Activated CD4-positive, alpha-beta T cell treated with anti-CD3 and anti-CD28 coated beads, Interleukin-2, amount 10 ng/mL, durations not matched to agents 7 days and 5 days (primary cell): ENCODE data around the gene STK38L. TPM values are rescaled to one million over a fixed set of nuclear protein-coding genes. Genes with fewer than 3 reads are reported as not detected.
A peak's percentile ranks its signal among the peaks of the same experiment; 100 is the strongest.

Experiments used
- CTCF ChIA-PET: fragments of 350-600 bp; sonication (Branson Sonifier 250); formaldehyde crosslinking; loops from one replicate; lab custom pipeline; 2021; ENCODE audit warnings: antibody characterized with exemption; lab: Charles Lee
- POLR2A ChIA-PET: fragments of 350-600 bp; sonication (Branson Sonifier 250); formaldehyde crosslinking; loops from one replicate; lab custom pipeline; 2021; ENCODE audit warnings: antibody characterized with exemption; lab: Charles Lee
- DNase-seq: peaks from one replicate; pipeline ENCODE4 v3.0.0-alpha.2; 2020
- H3K27ac Mint-ChIP-seq: one replicate; pipeline ENCODE4 v1.8.0; 2021; ENCODE audit warnings: mild to moderate bottlenecking, moderate library complexity, mixed read lengths
- H3K27me3 Mint-ChIP-seq: one replicate; pipeline ENCODE4 v1.8.0; 2021; ENCODE audit warnings: mixed read lengths
- H3K36me3 Mint-ChIP-seq: one replicate; pipeline ENCODE4 v1.8.0; 2021; ENCODE audit warnings: low read depth, mixed read lengths
- H3K4me1 Mint-ChIP-seq: one replicate; pipeline ENCODE4 v1.8.0; 2021; ENCODE audit warnings: mixed read lengths
- H3K4me3 Mint-ChIP-seq: one replicate; pipeline ENCODE4 v1.8.0; 2021; ENCODE audit warnings: mild to moderate bottlenecking, moderate library complexity, mixed read lengths
- H3K9me3 Mint-ChIP-seq: one replicate; pipeline ENCODE4 v1.8.0; 2021; ENCODE audit warnings: mixed read lengths
- total RNA-seq, 2 experiments: library from RNA; stranded (reverse); gene quantifications; one replicate each; pipeline ENCODE4 v1.2.3, GENCODE V29; 2021

The STK38L gene
- total RNA-seq, 2 experiments from 2014 or later, result 18.2 to 20.4 TPM

DNA sequence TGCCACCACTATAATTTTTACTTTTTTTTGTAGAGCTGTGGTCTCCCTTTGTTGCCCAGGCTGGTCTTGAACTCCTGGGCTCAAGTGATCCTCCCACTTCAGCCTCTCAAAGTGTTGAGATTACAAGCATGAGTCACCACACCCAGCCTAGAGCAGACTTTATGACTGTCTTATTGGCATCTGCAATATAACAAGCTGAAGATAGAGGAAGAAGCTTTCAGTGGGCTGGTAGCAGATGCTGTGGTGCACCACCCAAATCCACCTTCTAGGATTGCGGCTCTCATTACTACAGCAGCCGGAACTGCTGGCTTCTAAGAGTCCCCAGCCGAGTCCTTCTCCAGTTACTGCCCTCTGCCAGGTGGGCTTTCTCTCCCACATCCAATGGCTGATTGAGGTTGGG, 7.6 kb upstream of the STK38L start:
- DNase-seq, result no peak
- Mint-ChIP-seq H3K9me3 (no peaks in the 10 kb centered on the region), H3K36me3 (no peaks in the 10 kb centered on the region), H3K4me3 (no peak overlapping the region), H3K27me3 (peaks cover 5% of the 10 kb centered on the region), H3K4me1 (peaks cover 26% of the 10 kb centered on the region), H3K27ac (no peak overlapping the region)
- ChIA-PET CTCF (interaction anchor here (1.0 kb wide), 2 partner anchors 15 to 16 kb away, joined by 3 read pairs; no protein-coding TSS in a partner anchor), POLR2A (no interaction called here)

DNA sequence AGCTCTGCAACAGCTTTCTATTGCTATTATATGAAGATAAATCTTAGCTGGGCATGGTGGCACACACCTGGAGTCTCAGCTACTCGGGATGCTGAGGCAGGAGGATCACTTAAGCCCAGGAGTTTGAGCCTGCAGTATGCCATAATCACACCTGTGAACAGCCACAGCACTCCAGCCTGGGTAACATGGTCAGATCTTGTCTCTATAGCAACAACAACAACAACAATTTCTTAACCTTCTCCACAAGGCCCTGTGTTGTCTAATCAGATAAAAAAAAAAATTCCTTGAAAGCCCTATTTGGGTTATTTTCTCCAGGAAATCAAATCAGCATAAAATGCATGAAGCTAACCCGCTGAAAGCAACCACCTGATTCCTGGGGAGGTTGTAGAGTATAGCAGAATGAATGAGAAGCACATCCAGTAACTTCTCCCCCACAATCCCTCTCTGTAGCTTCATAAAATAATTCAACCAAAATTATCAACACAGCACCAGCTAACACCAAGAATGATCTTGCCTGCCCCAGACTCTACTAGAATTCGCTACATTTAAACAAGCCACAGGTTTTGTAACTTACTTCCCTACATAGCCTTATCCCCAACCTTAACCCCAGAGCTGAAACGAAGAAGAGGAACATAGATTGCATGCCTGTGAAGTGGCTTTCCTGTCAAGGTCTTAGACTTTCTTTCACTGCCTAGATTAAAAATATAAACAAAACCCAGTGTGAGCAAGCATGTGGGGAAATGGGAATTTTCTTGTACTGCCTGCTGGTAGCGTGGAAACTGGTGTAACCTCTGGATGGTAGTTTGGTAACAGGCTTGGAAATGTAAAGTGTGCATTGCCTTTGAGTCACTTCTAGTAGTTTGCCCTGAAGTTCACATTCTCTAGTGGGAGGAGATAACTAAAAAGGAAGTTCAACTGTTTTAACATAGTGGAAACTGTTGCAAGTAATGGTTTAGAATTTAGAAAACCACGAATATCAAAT, 6.0 kb upstream of the STK38L start:
- Mint-ChIP-seq H3K4me3 (peak overlapping the region; percentile 4), H3K9me3 (no peaks in the 10 kb centered on the region), H3K27ac (peak overlapping the region; percentile 70), H3K27me3 (no peaks in the 10 kb centered on the region), H3K4me1 (peaks cover 26% of the 10 kb centered on the region), H3K36me3 (no peaks in the 10 kb centered on the region)
- ChIA-PET POLR2A (no interaction called here), CTCF (interaction anchor here (0.6 to 1.4 kb wide), 4 partner anchors 18 to 60 kb away, joined by 3 to 4 read pairs (median 4); no protein-coding TSS in a partner anchor)
- peak; percentile 12 for DNase-seq

DNA sequence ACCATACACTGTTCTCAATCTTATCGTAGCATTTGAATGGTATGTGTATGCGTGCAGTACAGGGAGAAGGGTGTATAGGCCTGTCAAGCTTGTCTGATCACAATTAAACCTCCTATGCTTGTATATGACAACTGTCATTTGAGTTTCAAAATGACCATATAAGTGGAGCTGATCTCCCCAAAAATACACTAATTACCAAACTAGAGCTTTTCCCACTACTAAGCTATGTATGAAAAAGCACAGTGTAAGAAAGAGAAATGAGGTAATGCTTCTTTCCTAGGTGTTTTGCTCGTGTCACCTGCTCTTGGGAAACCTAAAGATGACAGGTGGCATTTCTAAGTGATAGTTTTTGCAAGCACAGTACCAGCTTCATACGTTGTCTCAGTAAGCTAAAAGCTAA, 1.1 kb upstream of the STK38L start:
- no peak for DNase-seq
- Mint-ChIP-seq H3K9me3 (peaks cover 6% of the 10 kb centered on the region), H3K4me3 (peak overlapping the region; percentile 98), H3K36me3 (peaks cover 10% of the 10 kb centered on the region), H3K27ac (peak overlapping the region; percentile 94), H3K27me3 (no peaks in the 10 kb centered on the region), H3K4me1 (peaks cover 45% of the 10 kb centered on the region)
- CTCF ChIA-PET, result interaction anchor here (0.9 to 1.4 kb wide), 5 partner anchors 9 to 64 kb away, joined by 3 to 5 read pairs (median 3); no protein-coding TSS in a partner anchor
- POLR2A ChIA-PET, result no interaction called here

DNA sequence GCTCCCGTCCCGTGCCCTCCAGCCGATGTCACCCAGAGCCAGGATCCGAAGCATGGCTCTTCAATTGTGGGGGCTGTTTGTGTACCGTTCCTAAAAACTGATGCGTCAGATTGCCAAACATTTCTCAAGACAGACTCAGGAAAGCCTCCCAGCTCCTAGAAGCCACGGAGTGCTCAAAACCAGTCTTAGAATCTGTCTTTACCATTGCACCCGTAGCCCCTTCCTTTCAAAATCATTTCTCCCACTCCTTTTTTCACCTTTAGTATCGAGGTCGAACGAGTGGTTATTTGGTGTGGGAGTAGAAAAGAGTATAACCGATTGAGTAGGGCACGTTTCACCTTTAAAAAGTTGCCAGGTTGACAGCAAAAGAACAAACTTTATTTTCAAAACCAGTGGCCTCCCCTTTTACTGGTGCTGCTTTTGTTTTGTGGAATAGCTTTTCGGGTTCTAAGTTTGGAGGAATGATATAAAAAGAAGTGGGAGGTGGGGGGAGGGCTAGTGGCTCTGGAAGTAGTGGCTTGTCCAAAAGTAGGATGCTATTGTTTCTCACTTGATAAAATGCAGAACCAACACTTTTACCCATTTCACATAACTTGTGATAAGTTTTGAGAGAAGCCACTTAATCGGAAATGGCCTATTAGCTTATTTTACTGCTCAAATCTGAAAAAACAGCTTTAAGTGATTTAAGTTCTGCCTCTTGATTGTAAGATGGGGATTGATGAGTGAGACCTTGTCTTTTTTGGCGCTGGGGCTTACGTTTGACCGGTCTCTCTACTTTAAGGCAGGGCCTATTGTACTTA, 803 bp downstream of the STK38L start:
- Mint-ChIP-seq H3K4me1 (peaks cover 31% of the 10 kb centered on the region), H3K4me3 (peak overlapping the region; percentile 98), H3K27me3 (no peaks in the 10 kb centered on the region), H3K36me3 (peaks cover 13% of the 10 kb centered on the region), H3K9me3 (peaks cover 6% of the 10 kb centered on the region), H3K27ac (peak overlapping the region; percentile 94)
- ChIA-PET POLR2A (no interaction called here), CTCF (interaction anchor here (0.6 to 1.3 kb wide), 4 partner anchors 10 to 35 kb away, joined by 3 to 5 read pairs (median 4); no protein-coding TSS in a partner anchor)
- no peak for DNase-seq

DNA sequence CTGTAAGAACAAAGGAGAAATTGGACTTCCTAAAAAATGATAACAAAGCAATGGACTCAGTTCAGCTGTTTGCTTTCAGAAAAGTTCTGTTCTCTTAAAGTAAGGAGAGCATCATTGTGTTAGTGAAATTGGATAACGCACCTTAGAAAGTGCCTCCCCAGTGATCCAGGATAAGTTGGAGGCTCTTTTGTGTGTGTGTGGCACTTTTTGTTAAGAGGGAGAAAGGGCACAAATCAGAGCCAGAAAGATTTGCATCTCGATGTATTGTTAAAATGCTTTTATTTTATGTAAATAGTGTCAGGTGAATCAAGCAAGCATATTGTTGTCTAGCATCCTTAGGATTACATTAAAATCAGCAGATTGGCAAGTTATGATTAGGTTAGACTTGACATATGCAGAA, 2.1 kb downstream of the STK38L start:
- peak overlapping the region; percentile 56 for H3K4me3 Mint-ChIP-seq

DNA sequence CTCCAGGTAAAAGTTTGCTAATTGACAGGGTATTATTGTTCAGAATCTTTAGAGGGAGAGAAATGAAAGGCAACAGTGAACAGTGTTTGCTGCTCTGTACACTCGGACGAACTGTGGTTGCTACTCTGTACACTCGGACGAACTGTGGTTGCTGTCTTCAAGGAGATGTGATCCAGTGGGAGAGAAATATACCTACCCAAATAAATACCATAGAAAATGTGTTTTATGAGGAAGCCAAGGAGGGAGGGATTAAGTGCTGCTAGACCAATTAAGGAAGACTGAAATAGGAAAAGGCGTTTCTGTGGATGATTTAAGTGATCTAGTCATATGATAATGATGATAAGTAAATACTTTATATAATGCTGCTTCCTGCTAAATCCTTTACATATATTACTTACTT, 2.7 kb downstream of the STK38L start:
- Mint-ChIP-seq H3K4me3 (no peak overlapping the region), H3K36me3 (peaks cover 13% of the 10 kb centered on the region), H3K9me3 (peaks cover 6% of the 10 kb centered on the region), H3K27me3 (no peaks in the 10 kb centered on the region), H3K27ac (no peak overlapping the region), H3K4me1 (peaks cover 31% of the 10 kb centered on the region)
- POLR2A ChIA-PET, result no interaction called here
- no peak for DNase-seq
- CTCF ChIA-PET, result no interaction called here

More for the DNA sequence above, 2.1 kb downstream of the STK38L start:
- ChIA-PET CTCF (no interaction called here), POLR2A (no interaction called here)
- peaks cover 6% of the 10 kb centered on the region for H3K9me3 Mint-ChIP-seq
- peak overlapping the region; percentile 58 for H3K27ac Mint-ChIP-seq
- peaks cover 31% of the 10 kb centered on the region for H3K4me1 Mint-ChIP-seq
- H3K27me3 Mint-ChIP-seq, result no peaks in the 10 kb centered on the region
- no peak for DNase-seq
- peaks cover 13% of the 10 kb centered on the region for H3K36me3 Mint-ChIP-seq

DNA sequence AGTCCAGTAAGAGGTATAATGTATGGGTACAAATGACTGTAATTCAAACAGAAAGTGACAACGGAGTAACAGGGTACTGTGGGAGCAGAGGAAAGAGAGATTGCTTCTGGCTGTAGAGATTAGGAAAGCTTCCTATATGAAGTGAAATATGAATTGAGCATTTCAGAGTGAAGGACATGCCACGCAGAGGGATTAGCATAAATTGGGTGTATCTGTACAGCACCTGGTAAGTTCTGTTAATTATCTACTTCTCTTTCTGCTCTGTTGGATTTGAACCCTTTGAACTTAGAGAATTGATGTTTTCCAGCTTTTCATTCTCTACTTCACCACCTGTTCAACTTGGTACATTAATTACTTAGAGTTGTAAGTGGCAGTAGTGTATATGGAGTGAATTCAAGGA, 8.8 kb downstream of the STK38L start:
- Mint-ChIP-seq H3K4me3 (no peak overlapping the region), H3K4me1 (peaks cover 3% of the 10 kb centered on the region), H3K9me3 (no peaks in the 10 kb centered on the region), H3K36me3 (peaks cover 9% of the 10 kb centered on the region), H3K27me3 (no peaks in the 10 kb centered on the region), H3K27ac (no peak overlapping the region)
- CTCF ChIA-PET, result interaction anchor here (1.0 to 1.2 kb wide), 3 partner anchors 10 to 32 kb away, joined by 3 read pairs; no protein-coding TSS in a partner anchor
- no peak for DNase-seq
- POLR2A ChIA-PET, result no interaction called here

DNA sequence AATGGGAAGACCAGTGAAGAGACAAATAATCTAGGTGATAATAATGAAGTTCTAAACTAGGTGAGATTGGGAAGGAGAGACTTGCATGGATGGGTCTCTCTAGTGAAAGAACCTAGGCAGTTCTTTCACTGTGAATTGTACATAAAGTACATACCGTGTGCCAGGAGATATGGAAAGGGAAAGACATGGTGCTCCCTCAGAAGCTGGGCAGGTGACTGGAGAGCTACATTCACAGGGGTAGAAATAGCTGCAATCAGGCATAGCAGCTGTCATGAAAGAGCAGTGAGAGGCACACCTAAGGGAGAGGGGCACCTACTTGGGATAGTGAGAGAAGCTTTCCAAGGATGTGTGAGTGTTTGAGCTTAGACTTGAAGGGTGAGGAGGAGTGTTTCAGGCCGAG, 9.3 kb downstream of the STK38L start:
- no peak overlapping the region for H3K4me3 Mint-ChIP-seq
- DNase-seq, result no peak
- no peaks in the 10 kb centered on the region for H3K9me3 Mint-ChIP-seq
- H3K27me3 Mint-ChIP-seq, result no peaks in the 10 kb centered on the region
- no peak overlapping the region for H3K27ac Mint-ChIP-seq
- ChIA-PET CTCF (interaction anchor here (1.0 to 1.2 kb wide), 2 partner anchors 14 to 32 kb away, joined by 3 read pairs; no protein-coding TSS in a partner anchor), POLR2A (no interaction called here)
- peaks cover 4% of the 10 kb centered on the region for H3K36me3 Mint-ChIP-seq
- peaks cover 3% of the 10 kb centered on the region for H3K4me1 Mint-ChIP-seq

DNA sequence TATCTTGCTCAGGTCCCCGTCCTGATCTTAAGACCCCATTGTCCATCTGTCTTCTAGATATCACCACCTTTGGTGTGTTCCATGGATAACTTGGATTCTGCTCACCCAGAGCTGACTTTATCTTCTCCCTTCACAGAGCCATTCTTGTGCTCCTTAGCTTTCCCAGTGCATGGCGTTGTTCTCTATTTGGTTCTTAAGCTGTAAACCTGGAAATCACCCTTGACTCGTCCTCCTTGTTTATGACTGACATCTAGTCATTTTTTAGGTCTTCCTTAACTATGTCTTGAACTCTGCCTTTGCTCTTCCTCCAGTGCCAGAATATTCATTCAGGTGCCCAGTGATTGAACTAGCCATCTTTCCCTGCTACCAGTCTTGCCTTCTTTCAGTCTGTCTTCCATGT, 11.7 kb downstream of the STK38L start:
- CTCF ChIA-PET, result interaction anchor here (1.1 kb wide), 1 partner anchor 16 kb away, joined by 3 read pairs; no protein-coding TSS in a partner anchor
- Mint-ChIP-seq H3K4me1 (peaks cover 10% of the 10 kb centered on the region), H3K9me3 (no peaks in the 10 kb centered on the region), H3K36me3 (peaks cover 10% of the 10 kb centered on the region), H3K27ac (no peak overlapping the region), H3K4me3 (no peak overlapping the region), H3K27me3 (no peaks in the 10 kb centered on the region)
- POLR2A ChIA-PET, result no interaction called here
- DNase-seq, result no peak

DNA sequence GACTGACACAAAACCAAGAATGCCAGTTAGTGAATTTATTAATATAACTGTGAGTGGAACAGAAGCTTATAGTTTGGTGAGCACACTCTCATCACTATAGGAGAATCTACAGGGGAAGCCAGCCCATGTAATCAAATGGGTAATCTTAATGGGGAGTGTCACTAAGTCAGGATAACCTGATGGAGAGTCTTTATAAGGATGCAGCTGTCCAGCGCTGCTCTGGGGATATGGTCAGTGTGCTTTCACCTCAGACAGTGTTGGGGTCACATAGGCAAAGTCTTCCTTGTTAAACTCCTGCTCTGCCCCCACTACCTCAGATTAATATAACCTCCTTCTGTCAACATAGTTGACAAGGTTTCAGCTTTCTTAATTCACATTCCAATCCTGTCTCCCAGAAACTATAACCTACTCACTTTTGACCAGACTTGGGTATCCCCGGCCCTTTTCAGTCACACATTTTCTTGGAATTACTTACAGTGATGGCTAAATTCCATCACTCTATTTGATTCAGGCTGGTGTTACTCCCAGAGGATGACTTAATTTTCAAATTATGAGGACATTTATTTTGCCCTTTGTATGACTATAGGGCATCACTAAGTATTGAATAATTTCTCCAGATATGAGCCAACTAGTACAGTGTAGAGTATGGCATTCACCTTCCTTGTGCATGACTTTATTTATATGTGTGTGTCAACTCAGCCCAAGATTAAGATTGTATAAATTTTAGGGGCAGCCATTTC, 13.2 kb downstream of the STK38L start:
- peaks cover 15% of the 10 kb centered on the region for H3K4me1 Mint-ChIP-seq
- peaks cover 10% of the 10 kb centered on the region for H3K36me3 Mint-ChIP-seq
- H3K27ac Mint-ChIP-seq, result no peak overlapping the region
- ChIA-PET CTCF (interaction anchor here (0.5 to 1.1 kb wide), 3 partner anchors 13 to 44 kb away, joined by 3 read pairs; no protein-coding TSS in a partner anchor), POLR2A (no interaction called here)
- no peak overlapping the region for H3K4me3 Mint-ChIP-seq
- no peaks in the 10 kb centered on the region for H3K9me3 Mint-ChIP-seq
- H3K27me3 Mint-ChIP-seq, result no peaks in the 10 kb centered on the region
- DNase-seq, result no peak

DNA sequence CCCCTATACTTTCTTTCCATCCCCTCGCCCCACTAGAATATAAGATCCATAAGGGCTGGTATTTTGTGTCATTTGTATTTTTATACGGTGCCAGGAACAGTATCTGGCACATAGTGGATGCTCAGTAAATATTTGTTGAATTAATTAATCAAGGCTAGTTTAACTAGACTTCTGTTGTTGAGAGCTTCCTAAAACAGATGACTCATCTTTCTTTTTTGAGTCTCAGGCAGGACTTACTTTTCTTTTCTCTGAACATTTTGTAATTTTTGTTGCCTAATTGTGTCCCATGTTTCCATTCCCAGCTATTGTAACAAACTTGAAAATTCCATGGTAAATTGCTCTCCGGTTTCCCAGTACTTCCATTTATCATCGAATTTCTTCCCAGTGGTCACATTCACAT, 16.7 kb downstream of the STK38L start:
- POLR2A ChIA-PET, result no interaction called here
- CTCF ChIA-PET, result interaction anchor here (1.5 kb wide), 1 partner anchor 16 kb away, joined by 4 read pairs; the partner anchor contains the start of gene STK38L
- Mint-ChIP-seq H3K4me3 (no peak overlapping the region), H3K4me1 (peaks cover 12% of the 10 kb centered on the region), H3K27me3 (no peaks in the 10 kb centered on the region), H3K9me3 (no peaks in the 10 kb centered on the region), H3K27ac (no peak overlapping the region), H3K36me3 (peaks cover 12% of the 10 kb centered on the region)
- no peak for DNase-seq

DNA sequence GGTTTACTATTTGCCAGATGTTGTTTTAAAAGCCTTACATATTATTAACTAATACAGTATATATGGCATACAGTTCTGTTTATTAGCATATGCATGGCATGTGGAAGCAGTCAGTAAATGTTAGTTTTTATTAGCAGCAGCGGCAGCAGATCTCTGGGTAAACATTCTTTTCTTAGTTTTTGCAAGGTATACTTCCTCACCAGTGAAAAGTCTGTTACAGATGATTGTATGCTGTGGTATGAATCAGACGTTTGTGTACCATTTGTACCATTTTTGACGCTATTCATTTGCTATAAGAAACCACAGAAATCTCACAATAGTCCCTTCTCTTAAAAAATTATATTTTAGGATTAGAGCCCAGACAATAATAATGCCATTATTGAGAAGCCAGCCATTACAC, 17.8 kb downstream of the STK38L start:
- ChIA-PET CTCF (no interaction called here), POLR2A (no interaction called here)
- Mint-ChIP-seq H3K36me3 (peaks cover 14% of the 10 kb centered on the region), H3K9me3 (no peaks in the 10 kb centered on the region), H3K4me1 (peaks cover 12% of the 10 kb centered on the region), H3K4me3 (no peak overlapping the region), H3K27ac (no peak overlapping the region), H3K27me3 (no peaks in the 10 kb centered on the region)
- DNase-seq, result no peak
